Fibroblast of the conjunctiva (primary cell): ENCODE measurements around the gene C5AR1.
"Not testable (repeated sequence)": the region's sequence is repeated elsewhere in the genome, so short reads cannot be mapped to it uniquely, and the experiment has no call there.

Source experiments
- DNase-seq: peaks from one replicate; pipeline ENCODE4 v3.0.0-alpha.2; 2010; ENCODE audit warnings: low read depth

Gene C5AR1

GRCh38 chr19:47365455-47365854, 55.8 kb downstream of the C5AR1 start:
- not testable (repeated sequence) for DNase-seq

- DNase-seq, result peak; percentile 32
These were observed 60.5 kb downstream of the C5AR1 start for GRCh38 chr19:47370045-47370611.

DNA sequence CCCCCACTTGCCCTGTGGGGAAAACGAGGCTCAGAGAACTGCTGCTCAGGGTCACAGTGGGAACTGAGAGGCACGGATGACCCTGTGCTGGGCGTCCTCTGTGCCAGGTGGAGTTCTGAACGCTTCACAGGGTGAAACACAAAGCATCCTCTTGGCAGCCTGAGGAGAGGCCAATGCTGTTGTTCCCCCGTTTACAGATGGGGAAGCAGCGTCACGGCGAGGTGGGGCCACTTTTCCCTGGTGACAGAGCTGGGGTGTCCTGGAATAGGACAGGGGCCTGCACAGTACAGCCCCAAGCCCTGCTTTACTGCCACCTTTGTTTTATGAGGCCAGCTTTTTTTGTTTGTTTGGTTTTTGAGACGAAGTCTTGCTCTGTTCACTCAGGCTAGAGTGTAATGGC, 61.6 kb downstream of the C5AR1 start:
- DNase-seq, result no peak
